A549 treated with dexamethasone at 1 μM for 4 hours (cell line): ENCODE data around the gene XPR1. TPM values are rescaled to one million over a fixed set of nuclear protein-coding genes. Genes with fewer than 3 reads are reported as not detected.

Experiments used
- total RNA-seq: library from RNA; stranded (reverse); fragments of 200-300 nt; extraction: Qiagen RNA extraction; gene quantifications from 5 replicates; pipeline ENCODE4 v1.2.3, GENCODE V29; 2022

XPR1 gene
- 20.8 to 35.4 TPM (median 30.9 TPM) in 5 replicates for total RNA-seq

DNA sequence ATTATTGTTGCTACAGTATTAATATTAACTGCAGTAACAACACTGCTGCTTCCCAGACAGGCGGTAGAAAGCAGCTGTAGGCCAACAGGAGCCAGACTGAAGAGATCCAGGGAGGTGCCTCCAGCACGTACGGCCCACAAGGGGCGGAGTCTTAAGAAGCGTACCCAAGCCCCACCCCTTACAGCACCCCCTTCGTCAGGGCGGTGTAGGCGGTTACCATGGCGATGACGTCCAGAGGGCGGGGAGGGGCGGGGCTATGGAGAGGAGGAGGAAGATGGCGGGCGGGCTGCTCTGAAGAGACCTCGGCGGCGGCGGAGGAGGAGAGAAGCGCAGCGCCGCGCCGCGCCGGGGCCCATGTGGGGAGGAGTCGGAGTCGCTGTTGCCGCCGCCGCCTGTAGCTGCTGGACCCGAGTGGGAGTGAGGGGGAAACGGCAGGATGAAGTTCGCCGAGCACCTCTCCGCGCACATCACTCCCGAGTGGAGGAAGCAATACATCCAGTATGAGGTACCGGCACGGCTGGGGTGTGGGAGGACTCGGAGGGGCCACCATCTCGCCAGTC lies at the start of gene XPR1:
Gene XPR1, plus strand, starts transcription at position 257 of the 560 bp plus-strand sequence. Its CDS starts 180 bp downstream, at position 437.

DNA sequence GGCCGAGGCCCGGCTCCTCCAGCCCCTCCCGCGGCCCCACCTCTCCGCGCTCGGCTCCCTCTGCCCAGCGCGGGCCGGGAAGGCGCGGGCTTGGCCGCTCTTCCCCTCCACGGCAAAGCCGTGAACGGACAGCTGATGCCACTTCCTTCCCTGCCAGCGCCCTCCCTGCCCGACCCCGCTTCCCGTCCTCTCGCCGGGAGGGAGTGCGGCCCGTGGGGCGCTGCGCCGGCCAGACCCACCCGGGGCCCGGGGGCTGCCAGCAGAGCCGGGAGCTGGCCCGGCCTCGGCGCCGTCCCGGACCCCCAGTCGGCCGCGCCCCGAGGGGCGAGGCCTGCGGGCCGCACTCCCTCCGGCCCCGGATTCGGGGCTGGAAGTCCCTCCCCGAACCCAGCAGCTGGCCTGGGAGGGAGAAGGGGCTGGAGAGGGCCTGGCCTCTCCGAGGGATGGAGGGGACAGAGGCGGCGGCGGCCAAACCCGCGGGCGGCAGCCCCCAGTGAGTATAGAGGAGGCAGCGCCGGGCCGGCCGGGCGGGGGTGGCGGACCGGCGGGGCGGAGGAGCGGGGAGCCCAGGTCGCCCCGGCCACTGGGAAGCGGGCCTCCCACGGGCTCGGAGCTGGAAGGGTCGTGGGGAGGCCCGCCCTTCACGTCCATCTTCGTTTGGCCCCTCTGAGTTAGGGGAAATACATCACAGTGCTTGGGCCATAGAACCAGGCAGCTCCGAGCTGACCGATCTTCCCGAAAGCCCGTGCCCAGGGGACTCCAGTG lies 281.2 kb downstream of the XPR1 start, which contains the start of gene KIAA1614:
Gene KIAA1614, plus strand, starts transcription at position 97 of the 765 bp plus-strand sequence. Its CDS starts 347 bp downstream, at position 444.

Other genes with a start within 250 kb of the XPR1 start
- gene ACBD6, start 129.4 kb upstream of the XPR1 start, total RNA-seq, result 52.9 to 61.6 TPM (median 54.4 TPM) in 5 replicates
- 0.09 to 0.46 TPM (median 0.18 TPM) in 5 replicates for gene OVAAL, start 73.1 kb upstream of the XPR1 start, total RNA-seq